ENCODE measurements around the gene FOSL1.

The FOSL1 gene

DNA sequence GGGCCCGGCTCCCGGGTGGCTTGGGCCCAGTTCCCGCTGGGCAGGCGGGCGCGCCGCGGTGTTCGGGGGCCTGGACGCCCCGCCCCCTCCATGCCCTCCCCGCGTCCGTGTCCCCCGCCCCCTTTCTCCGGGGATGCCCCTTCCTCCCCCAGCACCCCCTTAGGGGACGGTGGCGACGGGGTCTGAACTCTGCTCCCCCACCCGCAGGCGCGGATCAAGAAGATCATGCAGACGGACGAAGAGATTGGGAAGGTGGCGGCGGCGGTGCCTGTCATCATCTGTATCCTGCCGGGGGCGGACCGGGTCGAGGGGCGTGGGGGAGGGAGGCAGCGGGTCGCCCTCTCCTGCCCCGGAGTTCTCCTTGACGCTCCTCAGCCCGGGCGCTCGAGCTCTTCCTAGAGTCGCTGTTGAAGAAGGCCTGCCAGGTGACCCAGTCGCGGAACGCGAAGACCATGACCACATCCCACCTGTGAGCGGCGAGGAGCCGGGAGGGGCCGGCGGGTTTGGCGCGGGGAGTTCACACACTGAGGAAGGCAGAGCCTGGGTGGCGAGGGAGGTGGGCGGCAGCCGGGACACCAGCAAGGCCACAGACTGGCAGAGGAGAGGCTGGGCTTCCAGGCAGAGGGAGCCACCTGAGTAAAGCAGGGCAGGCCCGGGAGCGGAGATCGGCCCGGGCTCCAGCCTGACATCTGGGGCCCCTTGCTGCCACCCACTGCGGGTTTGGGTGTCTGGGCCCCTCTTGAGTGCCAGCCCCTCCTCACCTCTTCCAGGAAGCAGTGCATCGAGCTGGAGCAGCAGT, 19.6 kb upstream of the FOSL1 start:
- TF ChIP-seq CTCF (IDR thresholded peaks at IDR 0.05; ENCODE audit: extremely low read depth, missing control alignments): no peak
- DNase-seq (ENCODE audit: low spot score): no peak

DNA sequence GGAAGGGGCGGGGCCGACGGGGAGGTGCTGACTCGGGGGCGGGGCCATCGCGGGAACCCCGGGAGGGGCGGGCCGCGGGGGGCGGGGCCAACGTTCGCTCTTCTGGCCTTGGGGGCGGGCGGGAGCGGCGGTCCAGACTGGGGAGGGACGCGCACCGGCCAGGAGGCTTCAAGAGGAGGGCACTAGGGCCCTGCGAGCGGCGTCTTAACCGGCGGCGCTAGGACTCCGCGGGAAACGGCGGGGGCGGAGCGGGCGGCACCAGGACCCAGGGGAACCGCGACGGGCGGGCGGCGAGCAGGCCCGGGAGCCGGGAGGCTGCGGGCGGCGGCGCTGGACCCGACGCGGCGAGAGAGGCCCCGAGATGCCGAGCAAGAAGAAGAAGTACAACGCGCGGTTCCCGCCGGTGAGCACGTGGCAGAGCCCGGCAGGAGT, 19.0 kb upstream of the FOSL1 start, which contains the start of gene DRAP1:
DRAP1 (plus strand) TSS at position 286 of the 432 bp plus-strand sequence; CDS start at position 362, 76 bp downstream.
- DNase-seq (ENCODE audit: low spot score): peak; percentile 100
- TF ChIP-seq CTCF (IDR thresholded peaks at IDR 0.05; ENCODE audit: extremely low read depth, missing control alignments): no peak

- no peak for TF ChIP-seq CTCF (IDR thresholded peaks at IDR 0.05; ENCODE audit: extremely low read depth, missing control alignments)
- DNase-seq (ENCODE audit: low spot score): no peak
These were observed 18.3 kb upstream of the FOSL1 start, which contains the start of gene C11orf68 for GRCh38 chr11:65918211-65919140. Gene C11orf68, minus strand, starts transcription at chr11:65919062. Its CDS starts 31 bp downstream, at chr11:65919031.

- TF ChIP-seq CTCF (IDR thresholded peaks at IDR 0.05; ENCODE audit: extremely low read depth, missing control alignments): no peak
- DNase-seq (ENCODE audit: low spot score): no peak
These were observed 17.4 kb upstream of the FOSL1 start for GRCh38 chr11:65917434-65918210.

DNA sequence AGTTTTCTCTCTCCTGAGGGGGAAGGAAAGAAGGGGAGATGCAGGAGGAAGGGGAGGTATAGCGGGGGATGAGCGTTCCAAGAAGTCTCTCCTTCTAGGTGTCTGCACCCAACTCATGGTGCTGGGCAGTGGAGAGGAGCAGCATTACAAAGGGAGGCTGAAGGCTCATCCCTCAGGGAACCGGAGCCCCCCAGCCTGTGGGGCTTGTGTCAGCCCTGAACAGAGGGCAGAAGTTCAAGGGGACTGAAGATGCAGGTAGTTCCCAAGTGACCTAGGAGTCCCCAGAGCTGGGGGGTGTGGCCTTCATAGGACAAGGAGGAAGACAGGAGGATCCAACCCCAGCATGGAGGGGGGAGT, 16.9 kb upstream of the FOSL1 start:
- TF ChIP-seq CTCF (IDR thresholded peaks at IDR 0.05; ENCODE audit: extremely low read depth, missing control alignments): no peak
- DNase-seq (ENCODE audit: low spot score): no peak

DNA sequence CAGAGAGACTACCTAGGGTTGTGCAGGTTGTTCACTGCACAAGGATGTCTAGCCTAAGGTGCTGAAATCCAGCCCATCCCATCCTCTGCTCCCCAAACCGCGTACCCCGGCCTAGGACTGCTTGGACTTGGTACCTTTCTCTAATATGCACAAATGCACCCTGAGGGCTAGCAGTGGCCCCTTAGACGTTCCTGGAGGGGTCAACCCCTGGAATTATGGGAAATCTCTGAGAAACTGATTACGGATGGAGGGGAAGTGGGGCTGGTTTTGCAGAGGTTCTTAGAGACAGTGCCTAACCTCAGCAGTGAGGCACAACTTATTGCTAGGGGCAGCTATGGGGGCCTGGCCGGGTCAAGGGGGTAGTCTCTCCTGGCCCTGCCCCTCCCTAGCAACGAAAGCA, 16.2 kb upstream of the FOSL1 start:
- no peak for DNase-seq (ENCODE audit: low spot score)
- no peak for TF ChIP-seq CTCF (IDR thresholded peaks at IDR 0.05; ENCODE audit: extremely low read depth, missing control alignments)
